T-helper 1 cell treated with Interleukin-12 subunit alpha and Interleukin-12 subunit beta and Interleukin-4 antibody, amounts not matched to agents 30 μg/mL and 1 μg/mL, for 36 hours (primary cell): ENCODE data around the gene FHAD1.

Experiments used
- H3K27ac Mint-ChIP-seq: one replicate; pipeline ENCODE4 v1.8.0; 2021; ENCODE audit warnings: mild to moderate bottlenecking, mixed read lengths
- H3K27me3 Mint-ChIP-seq: one replicate; pipeline ENCODE4 v1.8.0; 2021; ENCODE audit warnings: low read depth, mixed read lengths
- H3K36me3 Mint-ChIP-seq: one replicate; pipeline ENCODE4 v1.8.0; 2021; ENCODE audit warnings: low read depth, mixed read lengths
- H3K4me1 Mint-ChIP-seq: one replicate; pipeline ENCODE4 v1.8.0; 2021; ENCODE audit warnings: low read depth, mixed read lengths
- H3K4me3 Mint-ChIP-seq: one replicate; pipeline ENCODE4 v1.8.0; 2021; ENCODE audit warnings: mild to moderate bottlenecking, moderate library complexity, mixed read lengths
- H3K9me3 Mint-ChIP-seq: one replicate; pipeline ENCODE4 v1.8.0; 2021; ENCODE audit warnings: mixed read lengths

The FHAD1 gene

DNA sequence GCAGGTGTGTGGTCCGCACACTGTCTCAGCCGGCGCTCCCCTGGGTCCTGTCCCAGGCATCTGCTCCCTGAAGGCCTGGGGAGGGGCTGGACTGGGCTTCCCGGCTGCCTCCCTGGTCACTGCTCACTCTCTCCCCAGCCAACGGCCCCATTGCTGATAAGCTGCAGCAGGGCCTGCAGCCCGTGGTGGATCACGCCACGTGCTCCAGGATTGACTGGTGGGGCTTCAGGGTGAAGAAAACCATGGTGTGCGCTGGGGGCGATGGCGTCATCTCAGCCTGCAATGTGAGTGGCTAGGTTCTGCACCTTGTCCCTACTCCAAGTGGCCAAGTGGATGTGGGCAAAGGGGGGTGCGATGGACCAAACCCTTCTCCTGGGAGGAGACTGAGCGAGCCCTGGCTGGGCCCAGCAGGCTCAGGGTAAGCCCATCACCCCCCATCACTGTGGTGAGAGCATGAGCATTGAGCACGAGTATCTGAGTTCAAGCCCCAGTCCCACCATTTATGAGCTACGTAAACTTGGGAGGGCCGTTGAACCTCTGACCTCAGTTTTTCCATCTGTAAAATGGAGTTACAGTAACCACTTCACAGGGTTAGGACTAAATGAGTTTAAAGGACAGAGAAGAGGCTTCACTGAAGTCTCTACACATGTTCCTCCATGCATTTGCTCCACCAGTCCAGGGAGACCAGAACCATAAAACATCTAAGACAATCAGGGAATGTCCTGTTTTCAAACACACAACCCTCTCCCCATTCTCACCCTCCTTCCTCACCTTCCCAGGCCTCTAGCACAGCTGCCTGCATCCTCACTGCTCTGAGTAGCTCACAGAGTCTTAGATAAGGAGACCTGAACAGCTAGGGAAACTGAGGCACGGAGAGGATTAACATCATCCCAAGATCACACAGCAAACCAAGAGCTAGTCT is 197.7 kb downstream of the FHAD1 start:
- peaks cover 6% of the 10 kb centered on the region for H3K27me3 Mint-ChIP-seq
- H3K36me3 Mint-ChIP-seq = no peaks in the 10 kb centered on the region
- H3K27ac Mint-ChIP-seq = no peak overlapping the region
- H3K4me3 Mint-ChIP-seq = no peak overlapping the region
- H3K9me3 Mint-ChIP-seq = no peaks in the 10 kb centered on the region
- H3K4me1 Mint-ChIP-seq = peaks cover 9% of the 10 kb centered on the region

GRCh38 chr1:15445390-15446122 is 198.5 kb downstream of the FHAD1 start:
- peaks cover 6% of the 10 kb centered on the region for H3K27me3 Mint-ChIP-seq
- H3K27ac Mint-ChIP-seq = no peak overlapping the region
- H3K9me3 Mint-ChIP-seq = no peaks in the 10 kb centered on the region
- H3K36me3 Mint-ChIP-seq = no peaks in the 10 kb centered on the region
- H3K4me1 Mint-ChIP-seq = peaks cover 9% of the 10 kb centered on the region
- no peak overlapping the region for H3K4me3 Mint-ChIP-seq

GRCh38 chr1:15446212-15446611 is 199.2 kb downstream of the FHAD1 start:
- Mint-ChIP-seq H3K9me3 (no peaks in the 10 kb centered on the region), H3K27me3 (peaks cover 6% of the 10 kb centered on the region), H3K4me1 (peaks cover 9% of the 10 kb centered on the region), H3K4me3 (no peak overlapping the region), H3K27ac (no peak overlapping the region), H3K36me3 (no peaks in the 10 kb centered on the region)
